ENCODE results near the gene TMEM150A.

- TF ChIP-seq CTCF (IDR thresholded peaks at IDR 0.05; ENCODE audit: insufficient read depth, low read length, poor library complexity, severe bottlenecking) (no peak), EZH2phosphoT487 (conservative IDR thresholded peaks at IDR 0.05; ENCODE audit: low read length) (no peak)
Observed at GRCh38 chr2:85647823-85648526, 45.5 kb upstream of the TMEM150A start.
